ENCODE data around the gene ADGRV1. TPM values are rescaled to one million over a fixed set of nuclear protein-coding genes. Genes with fewer than 3 reads are reported as not detected.
"Not testable (repeated sequence)": the region's sequence is repeated elsewhere in the genome, so short reads cannot be mapped to it uniquely, and the experiment has no call there.

The ADGRV1 gene
- total RNA-seq, 1 experiment from 2014 or later, result 6.8 TPM

- peaks cover 11% of the 10 kb centered on the region for H3K4me1 ChIP-seq (ENCODE audit: insufficient read depth, low read length, poor library complexity, severe bottlenecking)
- BruUV-seq (replicated peaks); DNase-seq (ENCODE audit: low spot score); CTCF ChIA-PET; H3K9me3 ChIP-seq (ENCODE audit: low read depth, low read length, poor library complexity, severe bottlenecking); H3K27ac ChIP-seq (ENCODE audit: low read depth, low read length, poor library complexity, severe bottlenecking); H3K4me3 ChIP-seq (ENCODE audit: low read depth, low read length, poor library complexity, severe bottlenecking); H3K27me3 ChIP-seq (replicated peaks; ENCODE audit: insufficient read depth, low read depth, low read length, poor library complexity); H3K36me3 ChIP-seq (ENCODE audit: insufficient read depth, low read length, poor library complexity, severe bottlenecking); POLR2A ChIA-PET (ENCODE audit: low non-redundant PET); intact Hi-C loops (cut with micrococcal nuclease; ENCODE audit: unreplicated experiment): not testable (repeated sequence)
These were observed 370.6 kb downstream of the ADGRV1 start for GRCh38 chr5:90929013-90929839.

- POLR2A ChIA-PET (ENCODE audit: low non-redundant PET), result no interaction called here
- no peak overlapping the region for H3K27ac ChIP-seq (ENCODE audit: low read depth, low read length, poor library complexity, severe bottlenecking)
These were observed 371.5 kb downstream of the ADGRV1 start for GRCh38 chr5:90930062-90930461.

GRCh38 chr5:90930756-90931431 lies 372.3 kb downstream of the ADGRV1 start:
- no peak overlapping the region for H3K27ac ChIP-seq (ENCODE audit: low read depth, low read length, poor library complexity, severe bottlenecking)
- DNase-seq (ENCODE audit: low spot score), result no peak
- H3K9me3 ChIP-seq (ENCODE audit: low read depth, low read length, poor library complexity, severe bottlenecking), result no peaks in the 10 kb centered on the region
- no peak overlapping the region for H3K4me3 ChIP-seq (ENCODE audit: low read depth, low read length, poor library complexity, severe bottlenecking)
- POLR2A ChIA-PET (ENCODE audit: low non-redundant PET), result no interaction called here
- intact Hi-C loops (cut with micrococcal nuclease; ENCODE audit: unreplicated experiment), result loop anchor here (5.0 kb wide), 1 partner anchor 491 kb away; no protein-coding TSS in a partner anchor
- no peak for TF ChIP-seq CTCF (conservative IDR thresholded peaks at IDR 0.05; ENCODE audit: low read depth, low read length)
- no peak for TF ChIP-seq EZH2 (IDR thresholded peaks at IDR 0.05; ENCODE audit: borderline replicate concordance, low read depth, low read length, poor library complexity, severe bottlenecking)
- CTCF ChIA-PET, result no interaction called here
- H3K36me3 ChIP-seq (ENCODE audit: insufficient read depth, low read length, poor library complexity, severe bottlenecking), result no peaks in the 10 kb centered on the region
- peaks cover 11% of the 10 kb centered on the region for H3K4me1 ChIP-seq (ENCODE audit: insufficient read depth, low read length, poor library complexity, severe bottlenecking)
- H3K27me3 ChIP-seq (replicated peaks; ENCODE audit: insufficient read depth, low read depth, low read length, poor library complexity), result no peaks in the 10 kb centered on the region
- BruUV-seq (replicated peaks), result no TSS peak

More at GRCh38 chr5:90930062-90930461, 371.5 kb downstream of the ADGRV1 start:
- Histone ChIP-seq H3K4me1 (ENCODE audit: insufficient read depth, low read length, poor library complexity, severe bottlenecking) (peaks cover 11% of the 10 kb centered on the region), H3K9me3 (ENCODE audit: low read depth, low read length, poor library complexity, severe bottlenecking) (no peaks in the 10 kb centered on the region), H3K27me3 (replicated peaks; ENCODE audit: insufficient read depth, low read depth, low read length, poor library complexity) (no peaks in the 10 kb centered on the region), H3K4me3 (ENCODE audit: low read depth, low read length, poor library complexity, severe bottlenecking) (no peak overlapping the region), H3K36me3 (ENCODE audit: insufficient read depth, low read length, poor library complexity, severe bottlenecking) (no peaks in the 10 kb centered on the region)
- DNase-seq (ENCODE audit: low spot score), result no peak
- CTCF ChIA-PET, result no interaction called here
- no TSS peak for BruUV-seq (replicated peaks)
- no peak for TF ChIP-seq CTCF (conservative IDR thresholded peaks at IDR 0.05; ENCODE audit: low read depth, low read length)
- TF ChIP-seq EZH2 (IDR thresholded peaks at IDR 0.05; ENCODE audit: borderline replicate concordance, low read depth, low read length, poor library complexity, severe bottlenecking), result no peak
- intact Hi-C loops (cut with micrococcal nuclease; ENCODE audit: unreplicated experiment), result loop anchor here (5.0 kb wide), 1 partner anchor 492 kb away; no protein-coding TSS in a partner anchor

Data from A673 (cell line).